ENCODE results near the gene CSHL1. TPM values are rescaled to one million over a fixed set of nuclear protein-coding genes. Genes with fewer than 3 reads are reported as not detected.

CSHL1 gene
- not detected for total RNA-seq

GRCh38 chr17:63911041-63911635, at the start of gene CSHL1:
TSS of gene CSHL1 (minus strand) at chr17:63911258. CDS start at chr17:63911196, 62 bp downstream.
- no peak within 1 kb of the TSS for H3K4me3 Mint-ChIP-seq
- ChIA-PET CTCF (interaction anchor here (0.8 to 3.7 kb wide), 9 partner anchors 10 to 222 kb away, joined by 3 to 16 read pairs (median 5); partner anchors contain the start of genes CD79B and ICAM2), POLR2A (no interaction called here)
- no peaks in the 10 kb centered on the region for H3K9me3 Mint-ChIP-seq
- no peak within 1 kb of the TSS for H3K27ac Mint-ChIP-seq
- no peaks in the 10 kb centered on the region for H3K36me3 Mint-ChIP-seq (ENCODE audit: low read depth)
- peaks cover 3% of the 10 kb centered on the region for H3K4me1 Mint-ChIP-seq
- DNase-seq = no peak
- H3K27me3 Mint-ChIP-seq = peaks cover 12% of the 10 kb centered on the region

- Mint-ChIP-seq H3K36me3 (ENCODE audit: low read depth) (no peaks in the 10 kb centered on the region), H3K4me1 (peaks cover 7% of the 10 kb centered on the region), H3K27me3 (peaks cover 2% of the 10 kb centered on the region), H3K27ac (no peak overlapping the region), H3K4me3 (no peak overlapping the region), H3K9me3 (no peaks in the 10 kb centered on the region)
- ChIA-PET CTCF (interaction anchor here (1.9 kb wide), 1 partner anchor 41 kb away, joined by 7 read pairs; no protein-coding TSS in a partner anchor), POLR2A (no interaction called here)
- DNase-seq = no peak
Measured at GRCh38 chr17:63960430-63960829, 49.4 kb upstream of the CSHL1 start.

GRCh38 chr17:63960006-63960405, 48.9 kb upstream of the CSHL1 start:
- H3K27ac Mint-ChIP-seq = no peak overlapping the region
- H3K27me3 Mint-ChIP-seq = peaks cover 2% of the 10 kb centered on the region
- POLR2A ChIA-PET = no interaction called here
- no peaks in the 10 kb centered on the region for H3K36me3 Mint-ChIP-seq (ENCODE audit: low read depth)
- DNase-seq = no peak
- H3K4me3 Mint-ChIP-seq = no peak overlapping the region
- CTCF ChIA-PET = interaction anchor here (1.1 to 1.3 kb wide), 2 partner anchors 13 to 35 kb away, joined by 3 to 4 read pairs; no protein-coding TSS in a partner anchor
- H3K9me3 Mint-ChIP-seq = no peaks in the 10 kb centered on the region
- H3K4me1 Mint-ChIP-seq = peaks cover 7% of the 10 kb centered on the region

GRCh38 chr17:63956296-63956920, 45.4 kb upstream of the CSHL1 start:
- ChIA-PET POLR2A (no interaction called here), CTCF (interaction anchor here (1.0 to 2.9 kb wide), 4 partner anchors 8 to 69 kb away, joined by 3 to 13 read pairs (median 6); no protein-coding TSS in a partner anchor)
- H3K36me3 Mint-ChIP-seq (ENCODE audit: low read depth) = no peaks in the 10 kb centered on the region
- H3K4me3 Mint-ChIP-seq = no peak overlapping the region
- peaks cover 27% of the 10 kb centered on the region for H3K4me1 Mint-ChIP-seq
- peak overlapping the region; percentile 38 for H3K27ac Mint-ChIP-seq
- DNase-seq = no peak
- H3K9me3 Mint-ChIP-seq = no peaks in the 10 kb centered on the region
- no peaks in the 10 kb centered on the region for H3K27me3 Mint-ChIP-seq

GRCh38 chr17:63955791-63956190, 44.7 kb upstream of the CSHL1 start:
- H3K4me3 Mint-ChIP-seq = no peak overlapping the region
- DNase-seq = no peak
- no peaks in the 10 kb centered on the region for H3K36me3 Mint-ChIP-seq (ENCODE audit: low read depth)
- no peaks in the 10 kb centered on the region for H3K9me3 Mint-ChIP-seq
- H3K27me3 Mint-ChIP-seq = no peaks in the 10 kb centered on the region
- POLR2A ChIA-PET = no interaction called here
- peaks cover 26% of the 10 kb centered on the region for H3K4me1 Mint-ChIP-seq
- no peak overlapping the region for H3K27ac Mint-ChIP-seq
- CTCF ChIA-PET = interaction anchor here (1.0 to 2.9 kb wide), 5 partner anchors 9 to 69 kb away, joined by 3 to 13 read pairs (median 4); partner anchors contain the start of gene GH1

- no peaks in the 10 kb centered on the region for H3K36me3 Mint-ChIP-seq (ENCODE audit: low read depth)
- POLR2A ChIA-PET = no interaction called here
- CTCF ChIA-PET = interaction anchor here (0.9 to 1.5 kb wide), 6 partner anchors 9 to 70 kb away, joined by 3 to 5 read pairs (median 4); partner anchors contain the start of gene GH1
- no peak overlapping the region for H3K27ac Mint-ChIP-seq
- H3K9me3 Mint-ChIP-seq = no peaks in the 10 kb centered on the region
- H3K4me1 Mint-ChIP-seq = peaks cover 26% of the 10 kb centered on the region
- H3K4me3 Mint-ChIP-seq = no peak overlapping the region
- H3K27me3 Mint-ChIP-seq = no peaks in the 10 kb centered on the region
- no peak for DNase-seq
Measured at GRCh38 chr17:63955232-63955631, 44.2 kb upstream of the CSHL1 start.

- peak; percentile 40 for DNase-seq
- POLR2A ChIA-PET = no interaction called here
Measured at GRCh38 chr17:63954402-63955063, 43.5 kb upstream of the CSHL1 start.

GRCh38 chr17:63950940-63951907, 40.2 kb upstream of the CSHL1 start:
- Mint-ChIP-seq H3K27ac (no peak overlapping the region), H3K4me3 (no peak overlapping the region), H3K27me3 (no peaks in the 10 kb centered on the region), H3K4me1 (peaks cover 33% of the 10 kb centered on the region), H3K36me3 (ENCODE audit: low read depth) (no peaks in the 10 kb centered on the region), H3K9me3 (no peaks in the 10 kb centered on the region)
- ChIA-PET POLR2A (no interaction called here), CTCF (interaction anchor here (0.7 to 1.6 kb wide), 6 partner anchors 10 to 39 kb away, joined by 3 to 5 read pairs (median 3); partner anchors contain the start of gene CD79B)
- DNase-seq = peak; percentile 41

More at GRCh38 chr17:63954402-63955063, 43.5 kb upstream of the CSHL1 start:
- Mint-ChIP-seq H3K27me3 (no peaks in the 10 kb centered on the region), H3K36me3 (ENCODE audit: low read depth) (no peaks in the 10 kb centered on the region), H3K27ac (peak overlapping the region; percentile 69), H3K4me1 (peaks cover 26% of the 10 kb centered on the region), H3K9me3 (no peaks in the 10 kb centered on the region), H3K4me3 (no peak overlapping the region)
- CTCF ChIA-PET = interaction anchor here (0.6 to 1.5 kb wide), 8 partner anchors 9 to 106 kb away, joined by 3 to 5 read pairs (median 3); partner anchors contain the start of genes GH1 and ICAM2

GRCh38 chr17:63949576-63950250, 38.7 kb upstream of the CSHL1 start:
- Mint-ChIP-seq H3K4me1 (peaks cover 38% of the 10 kb centered on the region), H3K4me3 (no peak overlapping the region), H3K9me3 (no peaks in the 10 kb centered on the region), H3K36me3 (ENCODE audit: low read depth) (no peaks in the 10 kb centered on the region), H3K27me3 (no peaks in the 10 kb centered on the region), H3K27ac (no peak overlapping the region)
- ChIA-PET POLR2A (no interaction called here), CTCF (interaction anchor here (0.9 to 1.6 kb wide), 5 partner anchors 16 to 38 kb away, joined by 3 to 5 read pairs (median 5); partner anchors contain the start of gene CD79B)
- no peak for DNase-seq

GRCh38 chr17:63948521-63948920, 37.5 kb upstream of the CSHL1 start:
- DNase-seq = no peak
- Mint-ChIP-seq H3K27ac (no peak overlapping the region), H3K4me3 (no peak overlapping the region), H3K27me3 (peaks cover 4% of the 10 kb centered on the region), H3K36me3 (ENCODE audit: low read depth) (no peaks in the 10 kb centered on the region), H3K4me1 (peaks cover 26% of the 10 kb centered on the region), H3K9me3 (no peaks in the 10 kb centered on the region)
- ChIA-PET CTCF (interaction anchor here (1.1 to 1.5 kb wide), 2 partner anchors 17 to 37 kb away, joined by 5 read pairs; no protein-coding TSS in a partner anchor), POLR2A (no interaction called here)

- ChIA-PET POLR2A (no interaction called here), CTCF (interaction anchor here (1.1 to 3.1 kb wide), 8 partner anchors 9 to 78 kb away, joined by 4 to 38 read pairs (median 14); partner anchors contain the start of genes CD79B and GH1)
- no peak for DNase-seq
Measured at GRCh38 chr17:63947711-63948330, 36.8 kb upstream of the CSHL1 start.

More at GRCh38 chr17:63947711-63948330, 36.8 kb upstream of the CSHL1 start:
- H3K4me3 Mint-ChIP-seq = no peak overlapping the region
- no peaks in the 10 kb centered on the region for H3K36me3 Mint-ChIP-seq (ENCODE audit: low read depth)
- peaks cover 23% of the 10 kb centered on the region for H3K4me1 Mint-ChIP-seq
- H3K9me3 Mint-ChIP-seq = no peaks in the 10 kb centered on the region
- H3K27me3 Mint-ChIP-seq = peaks cover 6% of the 10 kb centered on the region
- H3K27ac Mint-ChIP-seq = peak overlapping the region; percentile 9

Data from activated CD4-positive, alpha-beta T cell treated with anti-CD3 and anti-CD28 coated beads, Interleukin-2, amount 10 ng/mL, durations not matched to agents 7 days and 5 days (primary cell).